CD14-positive monocyte (primary cell): ENCODE data around the gene PHLDA3. TPM values are rescaled to one million over a fixed set of nuclear protein-coding genes. Genes with fewer than 3 reads are reported as not detected.

ENCODE experiments used
- DNase-seq, 3 donors: peaks; one replicate each; pipeline ENCODE4 v3.0.0-alpha.2; 2011 to 2022
- H2AFZ ChIP-seq: 2 replicates; pipeline ENCODE4 v1.6.0; 2012; ENCODE audit warnings: mild to moderate bottlenecking, low read depth, low read length, inconsistent platforms; ENCODE audit not compliant: insufficient read depth, poor library complexity, severe bottlenecking
- H3K27ac ChIP-seq, 2 donors: 1 replicate in 1 of 2; 2 replicates in 1 of 2; pipeline ENCODE4 v1.5.1; 2012 to 2013; ENCODE audit warnings: low read length in 2 of 2, control low read depth in 1 of 2, inconsistent platforms in 1 of 2, low read depth in 1 of 2, mild to moderate bottlenecking in 1 of 2
- H3K27me3 ChIP-seq, 2 donors: one replicate each; pipeline versions ENCODE4 v1.6.0 to v1.6.1; 2011 to 2013; ENCODE audit warnings: low read length in 2 of 2; ENCODE audit not compliant: control insufficient read depth in 2 of 2, insufficient read depth in 2 of 2
- H3K36me3 ChIP-seq, 2 donors: replicated peaks in 1 of 2; 1 replicate in 1 of 2; 2 replicates in 1 of 2; pipeline versions ENCODE4 v1.5.1 to v1.6.1; 2012 to 2013; ENCODE audit warnings: low read length in 2 of 2, control low read depth in 1 of 2, inconsistent platforms in 1 of 2, mild to moderate bottlenecking in 1 of 2; ENCODE audit not compliant: insufficient read depth in 2 of 2, control insufficient read depth in 1 of 2
- H3K4me1 ChIP-seq, 2 donors: 1 replicate in 1 of 2; 2 replicates in 1 of 2; pipeline versions ENCODE4 v1.5.1 to v1.6.1; 2012 to 2013; ENCODE audit warnings: low read length in 2 of 2, control low read depth in 1 of 2, inconsistent platforms in 1 of 2, mild to moderate bottlenecking in 1 of 2, moderate library complexity in 1 of 2; ENCODE audit not compliant: insufficient read depth in 2 of 2, control insufficient read depth in 1 of 2
- H3K4me2 ChIP-seq: replicated peaks from 2 replicates; pipeline ENCODE3; 2012; ENCODE audit warnings: low read length, moderate library complexity, mild to moderate bottlenecking; ENCODE audit not compliant: poor library complexity, severe bottlenecking; ENCODE audit errors: extremely low read depth
- H3K4me3 ChIP-seq, 3 experiments: fragments of 200-600 bp in 1 of 3; sonication (generic) in 1 of 3; replicated peaks in 1 of 3; 1 replicate in 2 of 3; 2 replicates in 1 of 3; pipeline ENCODE4 v1.5.1; 2011 to 2013; ENCODE audit warnings: low read length in 3 of 3, mild to moderate bottlenecking in 3 of 3, control low read depth in 2 of 3, low read depth in 2 of 3, inconsistent platforms in 1 of 3, moderate library complexity in 1 of 3
- H3K79me2 ChIP-seq: 2 replicates; pipeline ENCODE4 v1.6.0; 2012; ENCODE audit warnings: mild to moderate bottlenecking, control low read depth, inconsistent platforms, low read length, moderate library complexity; ENCODE audit not compliant: insufficient read depth
- H3K9ac ChIP-seq: 2 replicates; pipeline ENCODE4 v1.6.0; 2017; ENCODE audit warnings: low read length, mild to moderate bottlenecking; ENCODE audit not compliant: insufficient read depth, poor library complexity, severe bottlenecking
- H3K9me3 ChIP-seq, 2 donors: replicated peaks in 1 of 2; 1 replicate in 1 of 2; 2 replicates in 1 of 2; pipeline versions ENCODE4 v1.5.1 to v1.6.1; 2012 to 2013; ENCODE audit warnings: low read length in 2 of 2, control low read depth in 1 of 2; ENCODE audit not compliant: control insufficient read depth in 1 of 2, insufficient read depth in 1 of 2
- H4K20me1 ChIP-seq: 2 replicates; pipeline ENCODE4 v1.6.0; 2012; ENCODE audit warnings: mild to moderate bottlenecking, low read length, control low read depth, moderate library complexity; ENCODE audit not compliant: insufficient read depth
- H3K27ac Mint-ChIP-seq, 7 donors: one replicate each; pipeline ENCODE4 v1.8.0; 2020; ENCODE audit warnings: mild to moderate bottlenecking in 7 of 7, mixed read lengths in 7 of 7, moderate library complexity in 6 of 7, inconsistent platforms in 2 of 7
- H3K27me3 Mint-ChIP-seq, 3 donors: one replicate each; pipeline ENCODE4 v1.8.0; 2021 to 2022; ENCODE audit warnings: low read depth in 3 of 3, mild to moderate bottlenecking in 3 of 3, mixed read lengths in 3 of 3, moderate library complexity in 3 of 3, inconsistent platforms in 1 of 3
- H3K36me3 Mint-ChIP-seq, 2 donors: one replicate each; pipeline ENCODE4 v1.8.0; 2020; ENCODE audit warnings: mixed read lengths in 2 of 2, inconsistent platforms in 1 of 2, mild to moderate bottlenecking in 1 of 2
- H3K4me1 Mint-ChIP-seq: one replicate; pipeline ENCODE4 v1.8.0; 2020; ENCODE audit warnings: mild to moderate bottlenecking, mixed read lengths
- H3K4me3 Mint-ChIP-seq, 2 donors: one replicate each; pipeline ENCODE4 v1.8.0; 2020; ENCODE audit warnings: mild to moderate bottlenecking in 2 of 2, mixed read lengths in 2 of 2, moderate library complexity in 1 of 2
- H3K9me3 Mint-ChIP-seq, 7 donors: one replicate each; pipeline ENCODE4 v1.8.0; 2020 to 2022; ENCODE audit warnings: mixed read lengths in 7 of 7, mild to moderate bottlenecking in 6 of 7, moderate library complexity in 6 of 7, inconsistent platforms in 2 of 7
- CTCF ChIP-seq: fragments of 200-600 bp; IDR thresholded peaks from one replicate; pipeline ENCODE4 v1.8.0; 2022; ENCODE audit warnings: antibody characterized with exemption, mild to moderate bottlenecking
- WGBS: methylation state at CpG from one replicate; pipeline ENCODE4 v1.1.5; 2013; ENCODE audit warnings: missing lambda C conversion rate; ENCODE audit not compliant: insufficient coverage; 5-methylcytosine and 5-hydroxymethylcytosine counted together
- intact Hi-C, 2 donors: fragments of 100-400 bp; cut with micrococcal nuclease; formaldehyde crosslinking; loops; one replicate each; pipeline versions ENCODE4 v1.15.0 to v1.15.1; 2023
- polyA plus RNA-seq, 3 donors: library from polyadenylated mRNA; depleted of rRNA in 1 of 3; unstranded in 2 of 3; stranded (reverse) in 1 of 3; fragments of 300-500 nt in 2 of 3; fragments of >200 nt in 1 of 3; fragmentation: Illumina TruSeq in 2 of 3; gene quantifications; 1 replicate in 2 of 3; 2 replicates in 1 of 3; pipeline ENCODE4 v1.2.3, GENCODE V29; 2012 to 2021

PHLDA3 gene
- polyA plus RNA-seq, 3 donors: 0.08 TPM; not detected in 2

- TF ChIP-seq CTCF: no peak
- Histone ChIP-seq H3K79me2 (no peaks in the 10 kb centered on the region), H3K9ac (no peak overlapping the region), H2AFZ (no peak overlapping the region), H3K4me2 (no peak overlapping the region), H4K20me1 (no peaks in the 10 kb centered on the region), H3K36me3 (no peaks in the 10 kb centered on the region), H3K27ac (no peak overlapping the region), H3K4me1 (peaks cover 19 to 28% of the 10 kb centered on the region in 2 donors), H3K9me3 (no peaks in the 10 kb centered on the region), H3K4me3 (no peak overlapping the region), H3K27me3 (no peaks in the 10 kb centered on the region)
- H3K4me1 Mint-ChIP-seq: peaks cover 30% of the 10 kb centered on the region
- peak overlapping the region in 1 of 7 donors; percentile 35 for H3K27ac Mint-ChIP-seq
- intact Hi-C loops: no loop called here
- H3K36me3 Mint-ChIP-seq: no peaks in the 10 kb centered on the region
- H3K9me3 Mint-ChIP-seq: no peaks in the 10 kb centered on the region
- WGBS: 100% methylated on average over 2 of the region's 4 CpGs
- no peak for DNase-seq
- peaks cover 6 to 14% (median 6%) of the 10 kb centered on the region in 3 donors for H3K27me3 Mint-ChIP-seq
- no peak overlapping the region for H3K4me3 Mint-ChIP-seq
These were observed 14.4 kb downstream of the PHLDA3 start for GRCh38 chr1:201454608-201455007.

- no peaks in the 10 kb centered on the region for H3K9me3 ChIP-seq
- H3K4me1 ChIP-seq: peaks cover 19 to 28% of the 10 kb centered on the region in 2 donors
- DNase-seq: peak in 1 of 3 donors; percentile 44
- no peak overlapping the region for H3K4me3 ChIP-seq
- no peaks in the 10 kb centered on the region for H3K36me3 ChIP-seq
- H4K20me1 ChIP-seq: no peaks in the 10 kb centered on the region
- Mint-ChIP-seq H3K27me3 (peaks cover 6 to 14% (median 11%) of the 10 kb centered on the region in 3 donors), H3K9me3 (no peaks in the 10 kb centered on the region), H3K4me3 (no peak overlapping the region), H3K36me3 (no peaks in the 10 kb centered on the region), H3K27ac (no peak overlapping the region), H3K4me1 (peaks cover 34% of the 10 kb centered on the region)
- 82% methylated on average over 3 of the region's 4 CpGs for WGBS
- H3K4me2 ChIP-seq: no peak overlapping the region
- H3K27ac ChIP-seq: no peak overlapping the region
- intact Hi-C loops: no loop called here
- no peak overlapping the region for H3K9ac ChIP-seq
- H3K27me3 ChIP-seq: no peaks in the 10 kb centered on the region
- TF ChIP-seq CTCF: no peak
- H2AFZ ChIP-seq: no peak overlapping the region
- H3K79me2 ChIP-seq: no peaks in the 10 kb centered on the region
These were observed 16.1 kb downstream of the PHLDA3 start for GRCh38 chr1:201452866-201453265.
